ENCODE measurements around the gene SV2B. TPM values are rescaled to one million over a fixed set of nuclear protein-coding genes. Genes with fewer than 3 reads are reported as not detected.

Gene SV2B
- total RNA-seq, 1 donor from 2014 or later = 0.40 TPM

Other genes with a start within 250 kb of the SV2B start
- gene FURIN, start 231.7 kb upstream of the SV2B start, total RNA-seq = 47.9 and 56.0 TPM in 2 replicates
- gene FES, start 215.8 kb upstream of the SV2B start, total RNA-seq = 45.5 and 49.0 TPM in 2 replicates
- gene MAN2A2, start 197.0 kb upstream of the SV2B start, total RNA-seq = 16.8 and 28.8 TPM in 2 replicates
- 8.1 and 9.2 TPM in 2 replicates for gene HDDC3, start 167.7 kb upstream of the SV2B start, total RNA-seq
- 80.9 and 93.1 TPM in 2 replicates for gene UNC45A, start 165.0 kb upstream of the SV2B start, total RNA-seq
- gene RCCD1, start 145.4 kb upstream of the SV2B start, total RNA-seq = 3.3 and 4.6 TPM in 2 replicates
- gene PRC1, start 105.7 kb upstream of the SV2B start, total RNA-seq = 22.6 and 60.6 TPM in 2 replicates
- gene VPS33B, start 77.7 kb upstream of the SV2B start, total RNA-seq = 8.7 and 10.5 TPM in 2 replicates

All from lung microvascular endothelial cell (primary cell).